ENCODE data around the gene NPFFR2. TPM values are rescaled to one million over a fixed set of nuclear protein-coding genes. Genes with fewer than 3 reads are reported as not detected.
"Not testable (repeated sequence)": the region's sequence is repeated elsewhere in the genome, so short reads cannot be mapped to it uniquely, and the experiment has no call there.

Gene NPFFR2
- total RNA-seq, 1 donor from 2014 or later: not detected

DNA sequence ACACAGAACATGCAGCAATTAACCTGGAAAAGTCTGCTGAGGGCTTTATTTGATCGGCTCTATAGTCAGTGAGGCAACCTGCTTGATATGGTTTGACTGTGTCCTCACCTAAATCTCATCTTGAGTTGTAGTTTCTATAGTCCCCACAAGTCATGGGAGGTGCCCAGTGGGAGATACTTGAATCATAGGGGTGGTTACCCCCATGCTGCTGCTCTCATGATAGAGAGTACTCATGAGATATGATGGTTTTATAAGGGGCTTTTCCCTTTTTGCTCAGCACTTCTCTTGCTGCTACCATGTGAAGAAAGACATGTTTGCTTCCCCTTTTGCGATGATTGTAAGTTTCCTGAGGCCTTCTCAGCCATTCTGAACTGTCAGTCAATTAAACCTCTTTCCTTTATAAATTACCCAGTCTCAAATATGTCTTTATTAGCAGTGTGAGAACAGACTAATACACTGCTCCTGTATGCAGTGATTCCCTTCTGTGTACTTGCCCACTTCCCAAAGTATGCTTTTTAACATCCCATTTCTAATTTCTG lies 78.2 kb downstream of the NPFFR2 start:
- no peak for ATAC-seq
- intact Hi-C loops (cut with DNase I): no loop called here
- DNase-seq (ENCODE audit: low spot score): no peak

DNA sequence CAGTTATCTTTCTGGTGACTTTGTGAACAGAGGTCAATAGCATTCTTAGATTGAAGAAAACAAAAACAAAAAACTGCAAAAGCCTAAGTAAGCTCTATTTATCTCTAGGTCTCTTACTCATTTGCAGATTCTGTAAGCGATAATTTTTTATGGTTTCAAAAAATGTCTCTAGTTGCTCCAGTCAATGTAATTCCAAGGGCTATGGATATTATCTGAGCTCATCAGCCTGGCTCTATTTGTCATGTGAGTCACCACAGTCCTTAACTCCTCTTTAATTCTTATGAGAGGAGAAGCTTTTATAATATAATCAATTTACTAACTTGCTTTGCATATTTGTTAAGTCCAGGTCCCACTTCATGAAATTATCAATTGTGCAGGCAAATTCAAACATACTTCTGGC lies 79.1 kb downstream of the NPFFR2 start:
- no peak for ATAC-seq
- intact Hi-C loops (cut with DNase I): no loop called here
- no peak for DNase-seq (ENCODE audit: low spot score)

DNA sequence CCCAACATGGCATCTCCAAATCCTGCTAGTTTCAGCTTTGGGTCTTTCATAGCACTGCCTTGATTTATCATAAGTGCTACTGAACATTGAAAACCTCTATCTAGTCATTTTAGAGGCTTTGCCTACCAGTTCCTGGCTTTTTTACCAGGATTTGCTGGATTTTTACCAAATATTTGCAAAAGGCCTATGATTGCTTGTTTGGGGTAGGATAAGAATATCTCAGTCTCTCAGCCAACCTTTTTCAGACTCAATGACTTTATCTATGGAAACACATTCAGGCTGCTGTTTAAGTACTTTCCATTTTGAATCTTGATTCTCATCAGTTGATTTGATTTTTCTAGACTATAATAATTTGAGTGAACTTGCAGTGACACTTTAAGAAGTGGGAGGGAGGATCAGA lies 80.1 kb downstream of the NPFFR2 start:
- no peak for DNase-seq (ENCODE audit: low spot score)
- ATAC-seq: no peak
- intact Hi-C loops (cut with DNase I): no loop called here

DNA sequence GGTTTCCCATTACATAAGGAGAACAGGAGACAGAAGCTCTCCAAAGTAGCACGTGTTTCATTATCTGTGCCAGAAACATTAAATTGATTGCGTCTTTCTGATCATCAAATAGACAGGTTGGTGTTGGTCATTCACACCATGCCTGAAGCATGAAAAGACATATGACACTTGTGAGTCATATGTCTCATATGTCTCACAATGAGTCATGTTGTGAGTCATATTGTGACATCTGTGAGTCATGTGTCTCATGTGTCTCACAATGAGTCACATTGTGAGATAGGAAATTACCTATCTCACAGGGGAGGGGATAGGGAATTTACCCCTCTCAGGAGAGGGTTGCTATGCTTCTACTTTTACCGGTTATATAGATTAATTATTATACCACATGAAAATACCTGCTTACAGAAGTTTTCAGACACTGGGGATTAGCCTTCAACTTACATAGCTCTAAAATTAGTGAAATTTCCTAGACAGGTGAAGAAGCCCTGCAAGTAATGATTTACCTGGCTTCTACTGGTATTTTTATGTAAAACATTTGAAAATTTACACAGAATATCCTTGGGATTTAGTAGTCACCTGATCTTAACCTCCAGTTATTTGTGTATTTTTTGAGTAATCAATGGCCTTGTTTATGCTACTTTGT lies 80.8 kb downstream of the NPFFR2 start:
- no peak for DNase-seq (ENCODE audit: low spot score)
- ATAC-seq: no peak
- intact Hi-C loops (cut with DNase I): no loop called here

GRCh38 chr4:72118017-72118416 lies 86.2 kb downstream of the NPFFR2 start:
- intact Hi-C loops (cut with DNase I): no loop called here
- ATAC-seq (no peak), DNase-seq (ENCODE audit: low spot score) (no peak)

GRCh38 chr4:72119946-72120345 lies 88.1 kb downstream of the NPFFR2 start:
- ATAC-seq (no peak), DNase-seq (ENCODE audit: low spot score) (no peak)
- intact Hi-C loops (cut with DNase I): no loop called here

DNA sequence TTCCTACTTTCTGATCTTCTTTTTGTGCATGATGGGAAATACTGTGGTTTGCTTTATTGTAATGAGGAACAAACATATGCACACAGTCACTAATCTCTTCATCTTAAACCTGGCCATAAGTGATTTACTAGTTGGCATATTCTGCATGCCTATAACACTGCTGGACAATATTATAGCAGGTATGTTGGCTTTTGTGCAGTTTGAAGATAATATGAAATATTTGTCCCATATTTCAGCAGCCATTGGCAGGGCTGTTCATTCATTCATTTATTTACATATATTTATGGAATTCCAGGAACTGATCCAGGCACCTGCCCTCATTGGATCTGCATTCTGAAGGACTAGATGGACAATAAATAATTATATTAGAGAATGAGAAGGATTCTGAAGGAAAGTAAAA lies 96.9 kb downstream of the NPFFR2 start:
- intact Hi-C loops (cut with DNase I): no loop called here
- ATAC-seq (no peak), DNase-seq (ENCODE audit: low spot score) (no peak)

DNA sequence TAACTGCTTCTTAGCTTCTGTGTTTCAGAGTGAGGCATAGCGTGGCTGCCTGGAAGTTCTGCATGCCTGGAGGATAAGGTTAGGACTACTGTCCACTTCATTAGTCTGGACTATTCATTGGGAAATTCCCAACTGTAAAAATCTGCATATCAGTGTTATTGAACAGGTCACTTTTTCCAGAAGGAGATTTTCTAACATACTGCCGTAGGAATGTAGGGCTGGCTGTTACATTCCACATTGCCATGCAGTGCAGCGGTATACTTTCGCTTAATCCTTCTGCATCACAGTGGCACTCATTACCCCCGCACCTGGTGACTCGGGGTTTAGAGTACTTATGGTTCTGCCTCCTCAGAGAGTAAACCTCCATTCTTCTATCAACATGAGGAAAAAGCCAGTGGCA lies 104.6 kb downstream of the NPFFR2 start:
- no peak for DNase-seq (ENCODE audit: low spot score)
- no peak for ATAC-seq
- intact Hi-C loops (cut with DNase I): no loop called here

DNA sequence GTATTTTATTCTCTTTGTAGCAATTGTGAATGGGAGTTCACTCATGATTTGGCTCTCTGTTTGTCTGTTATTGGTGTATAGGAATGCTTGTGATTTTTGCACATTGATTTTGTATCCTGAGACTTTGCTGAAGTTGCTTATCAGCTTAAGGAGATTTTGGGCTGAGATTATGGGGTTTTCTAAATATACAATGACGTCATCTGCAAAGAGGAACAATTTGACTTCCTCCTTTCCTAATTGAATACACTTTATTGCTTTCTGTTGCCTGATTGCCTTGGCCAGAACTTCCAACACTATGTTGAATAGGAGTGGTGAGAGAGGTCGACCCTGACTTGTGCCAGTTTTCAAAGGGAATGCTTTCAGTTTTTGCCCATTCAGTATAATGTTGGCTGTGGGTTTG lies 108.2 kb downstream of the NPFFR2 start:
- intact Hi-C loops (cut with DNase I); ATAC-seq; DNase-seq (ENCODE audit: low spot score): not testable (repeated sequence)

DNA sequence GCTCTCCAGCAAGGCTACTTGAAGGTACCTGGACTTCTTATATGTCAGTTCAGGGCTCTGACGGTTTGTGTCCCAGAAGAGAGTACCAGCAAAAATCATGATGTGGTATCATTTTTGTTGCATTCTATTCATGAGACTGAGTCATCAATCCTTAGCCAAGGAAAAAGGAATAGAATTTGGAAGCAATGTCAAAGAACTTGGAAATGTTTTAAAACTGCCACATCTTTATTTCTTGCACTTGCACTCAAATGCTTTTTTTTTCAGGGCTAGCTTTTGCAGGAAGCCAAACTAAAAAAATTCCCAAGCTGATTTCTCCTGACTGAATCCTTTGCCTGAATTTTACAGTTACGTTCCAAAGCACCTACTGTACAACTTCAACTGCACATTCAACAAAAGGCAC lies 112.4 kb downstream of the NPFFR2 start:
- intact Hi-C loops (cut with DNase I): no loop called here
- DNase-seq (ENCODE audit: low spot score) (no peak), ATAC-seq (no peak)

DNA sequence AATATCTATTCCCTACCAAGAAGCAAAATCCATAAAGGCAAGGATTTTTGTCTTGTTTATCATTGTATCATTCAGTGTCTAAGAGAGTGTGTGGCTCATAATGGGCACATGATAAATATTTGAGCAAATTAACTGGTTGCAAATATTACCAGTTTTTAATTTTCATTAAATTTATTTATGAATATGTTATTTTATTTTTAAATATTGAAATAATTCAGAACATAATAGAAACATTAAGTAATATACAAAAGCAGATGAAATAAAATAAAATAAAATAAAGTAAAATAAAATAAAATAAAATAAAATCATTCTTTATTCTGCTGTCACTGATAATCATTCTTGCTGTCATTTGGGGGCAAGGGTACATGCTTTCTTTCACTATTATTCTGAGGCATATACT lies 120.9 kb downstream of the NPFFR2 start:
- ATAC-seq: no peak
- DNase-seq (ENCODE audit: low spot score): no peak
- intact Hi-C loops (cut with DNase I): no loop called here

DNA sequence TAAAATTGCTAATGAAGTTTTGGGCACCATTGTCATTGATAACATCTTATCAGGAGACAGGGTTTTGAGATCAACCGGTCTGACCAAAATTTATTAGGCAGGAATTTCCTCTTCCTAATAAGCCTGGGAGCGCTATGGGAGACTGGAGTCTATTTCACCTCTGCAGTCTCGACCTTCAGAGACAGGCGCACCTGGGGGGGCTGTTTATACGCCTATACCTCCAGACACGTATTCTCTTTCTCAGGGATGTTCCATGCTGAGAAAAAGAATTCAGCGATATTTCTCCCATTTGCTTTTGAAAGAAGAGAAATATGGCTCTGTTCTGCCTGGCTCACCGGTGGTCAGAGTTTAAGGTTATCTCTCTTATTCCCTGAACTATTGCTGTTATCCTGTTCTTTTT lies 121.8 kb downstream of the NPFFR2 start:
- intact Hi-C loops (cut with DNase I); DNase-seq (ENCODE audit: low spot score); ATAC-seq: not testable (repeated sequence)

GRCh38 chr4:72169285-72169684 lies 137.5 kb downstream of the NPFFR2 start:
- ATAC-seq; DNase-seq (ENCODE audit: low spot score); intact Hi-C loops (cut with DNase I): not testable (repeated sequence)

GRCh38 chr4:72169861-72170260 lies 138.1 kb downstream of the NPFFR2 start:
- DNase-seq (ENCODE audit: low spot score): no peak
- intact Hi-C loops (cut with DNase I): no loop called here
- no peak for ATAC-seq

- no peak for ATAC-seq
- intact Hi-C loops (cut with DNase I): no loop called here
Observed at GRCh38 chr4:72171761-72172160, 140.0 kb downstream of the NPFFR2 start.

GRCh38 chr4:72179342-72179741 lies 147.5 kb downstream of the NPFFR2 start:
- intact Hi-C loops (cut with DNase I): no loop called here
- DNase-seq (ENCODE audit: low spot score) (no peak), ATAC-seq (no peak)

More at GRCh38 chr4:72171761-72172160, 140.0 kb downstream of the NPFFR2 start:
- no peak for DNase-seq (ENCODE audit: low spot score)

DNA sequence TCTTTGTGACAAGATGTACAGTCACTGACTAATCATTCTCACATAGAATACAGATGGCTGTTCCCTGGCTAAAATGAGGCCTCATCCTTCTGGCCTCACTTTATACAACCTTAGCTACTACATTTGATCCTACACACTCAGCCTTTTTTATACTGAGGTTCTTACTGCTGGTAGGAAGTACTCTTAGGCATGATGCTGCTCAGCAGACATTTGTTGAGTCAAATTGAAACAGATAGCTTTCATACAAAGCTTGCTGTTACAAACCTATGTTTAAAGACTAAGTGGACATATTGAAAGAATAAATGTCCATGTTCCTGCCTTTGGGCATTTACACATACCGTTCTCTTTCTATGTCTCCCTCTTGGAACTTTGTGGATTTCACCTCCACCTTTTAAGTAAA lies 154.9 kb downstream of the NPFFR2 start:
- no peak for DNase-seq (ENCODE audit: low spot score)
- ATAC-seq: no peak

GRCh38 chr4:72194046-72194445 lies 162.2 kb downstream of the NPFFR2 start:
- ATAC-seq (no peak), DNase-seq (ENCODE audit: low spot score) (no peak)
- intact Hi-C loops (cut with DNase I): no loop called here

More for the DNA sequence above, 154.9 kb downstream of the NPFFR2 start:
- intact Hi-C loops (cut with DNase I): no loop called here

DNA sequence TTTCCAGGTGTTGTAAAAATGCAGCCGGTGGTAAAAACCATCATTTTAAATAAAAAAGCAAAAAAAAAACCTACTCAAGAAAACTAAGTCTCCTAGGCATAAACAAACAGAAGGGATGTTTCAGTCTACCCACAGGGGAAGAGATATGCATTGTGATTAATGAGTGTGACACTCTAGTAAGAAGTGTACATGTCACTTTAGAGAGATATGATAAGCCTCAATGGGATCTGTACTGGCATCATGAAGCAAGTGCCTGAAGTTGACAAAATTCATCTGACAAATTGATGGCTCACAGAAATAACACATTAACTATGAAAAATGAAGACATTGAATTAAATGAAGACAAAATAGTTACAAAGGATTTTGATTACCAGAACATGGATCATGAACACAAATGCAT lies 162.7 kb downstream of the NPFFR2 start:
- DNase-seq (ENCODE audit: low spot score) (no peak), ATAC-seq (no peak)
- intact Hi-C loops (cut with DNase I): no loop called here
